Breast epithelium (tissue), 4 donors: ENCODE measurements around the gene TESMIN. TPM values are rescaled to one million over a fixed set of nuclear protein-coding genes. Genes with fewer than 3 reads are reported as not detected.

Experiments used
- DNase-seq, 2 donors: peaks; one replicate each; pipeline ENCODE4 v3.0.0-alpha.2; 2019; ENCODE audit warnings: low spot score in 2 of 2
- H3K27ac ChIP-seq, 2 donors: fragments of 200-600 bp; sonication (generic) in 1 of 2; one replicate each; pipeline ENCODE4 v1.5.1; 2016 to 2019; ENCODE audit warnings: mild to moderate bottlenecking in 1 of 2
- H3K27me3 ChIP-seq, 2 donors: fragments of 200-600 bp; sonication (generic) in 1 of 2; one replicate each; pipeline versions ENCODE4 v1.5.1 to v1.6.0; 2017 to 2019; ENCODE audit warnings: control low read depth in 1 of 2, mild to moderate bottlenecking in 1 of 2
- H3K36me3 ChIP-seq: fragments of 200-600 bp; one replicate; pipeline ENCODE4 v1.5.1; 2019
- H3K4me1 ChIP-seq, 2 donors: fragments of 200-600 bp; sonication (generic); one replicate each; pipeline ENCODE4 v1.5.1; 2016 to 2019; ENCODE audit warnings: control low read depth in 1 of 2
- H3K4me3 ChIP-seq, 3 donors: fragments of 200-600 bp; sonication (generic); 1 replicate in 2 of 3; 2 replicates in 1 of 3; pipeline ENCODE4 v1.5.1; 2016 to 2019; ENCODE audit warnings: mild to moderate bottlenecking in 3 of 3, moderate library complexity in 2 of 3
- H3K9me3 ChIP-seq, 2 donors: fragments of 200-600 bp; sonication (generic) in 1 of 2; one replicate each; pipeline ENCODE4 v1.5.1; 2016 to 2019; ENCODE audit warnings: control low read depth in 1 of 2
- POLR2A ChIP-seq: fragments of 450-650 bp; IDR thresholded peaks from one replicate; pipeline ENCODE4 v1.6.1; 2016; ENCODE audit warnings: antibody characterized with exemption, mild to moderate bottlenecking, moderate library complexity
- POLR2AphosphoS5 ChIP-seq, 3 donors: sonication (generic); formaldehyde crosslinking; IDR thresholded peaks; one replicate each; pipeline ENCODE4 v1.6.1; 2017; ENCODE audit warnings: antibody characterized with exemption in 3 of 3
- intact Hi-C: fragments of 100-400 bp; cut with DNase I; formaldehyde crosslinking; loops from one replicate; pipeline ENCODE4 v1.15.1; 2023; ENCODE audit warnings: low total_unique reads
- total RNA-seq, 3 donors: library from RNA; depleted of rRNA; stranded (reverse); fragments of >200 nt; gene quantifications; one replicate each; pipeline ENCODE4 v1.1.0, GENCODE V29; 2016
- TF ChIP-seq, protein P1 (sequence below), 3 donors: fragments of 450-650 bp; IDR thresholded peaks; one replicate each; pipeline ENCODE4 v1.5.1; 2016 to 2017; ENCODE audit warnings: antibody characterized with exemption in 3 of 3, mild to moderate bottlenecking in 3 of 3, moderate library complexity in 3 of 3

TESMIN gene
- total RNA-seq, 3 donors from 2014 or later, result 0.48 to 9.8 (median 6.9) TPM

DNA sequence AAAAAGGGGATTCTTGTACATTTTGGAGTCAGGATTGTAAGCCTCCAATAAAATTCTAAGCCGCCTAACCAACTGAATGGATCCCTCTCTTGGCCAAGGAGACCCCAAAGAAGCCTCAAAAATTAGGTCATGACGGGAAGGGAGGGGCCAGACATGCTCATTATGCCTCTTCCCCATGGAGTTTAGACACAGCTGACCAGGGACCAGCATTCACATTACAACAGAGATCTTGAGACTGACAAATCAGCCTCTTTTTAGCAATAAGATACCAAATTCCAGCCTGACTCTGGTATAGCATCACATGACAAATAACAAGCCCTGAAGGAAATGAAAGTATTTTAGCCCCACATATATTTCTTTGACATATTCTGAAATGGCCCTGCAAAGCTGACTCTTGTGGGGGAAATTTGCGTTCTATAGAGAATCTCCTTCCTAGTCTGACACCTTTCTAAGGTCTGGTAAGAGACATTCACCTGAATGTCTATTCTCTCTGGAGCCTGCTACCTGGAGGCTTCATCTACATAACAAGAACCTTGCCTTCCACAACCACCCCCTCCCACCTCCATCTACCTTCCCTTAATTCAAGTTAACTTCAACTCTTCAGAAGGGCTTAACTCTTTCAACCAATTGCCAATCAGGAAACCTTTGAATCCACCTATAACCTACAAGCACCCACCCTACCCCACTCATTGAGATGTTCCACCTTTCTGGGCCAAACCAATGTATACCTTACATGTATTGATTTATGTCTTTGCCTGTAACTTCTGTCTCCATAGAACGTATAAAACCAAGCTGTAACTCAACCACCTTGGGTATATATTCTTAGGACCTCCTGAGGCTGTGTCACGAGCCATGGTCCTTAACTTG, 56.7 kb downstream of the TESMIN start:
- H3K4me1 ChIP-seq, result no peaks in the 10 kb centered on the region
- no peaks in the 10 kb centered on the region for H3K36me3 ChIP-seq
- peaks cover 6 to 10% of the 10 kb centered on the region in 2 donors for H3K9me3 ChIP-seq
- DNase-seq, result no peak
- no peak overlapping the region for H3K4me3 ChIP-seq
- TF ChIP-seq POLR2AphosphoS5 (IDR thresholded peaks at IDR 0.05), result no peak
- TF ChIP-seq, protein P1, sequence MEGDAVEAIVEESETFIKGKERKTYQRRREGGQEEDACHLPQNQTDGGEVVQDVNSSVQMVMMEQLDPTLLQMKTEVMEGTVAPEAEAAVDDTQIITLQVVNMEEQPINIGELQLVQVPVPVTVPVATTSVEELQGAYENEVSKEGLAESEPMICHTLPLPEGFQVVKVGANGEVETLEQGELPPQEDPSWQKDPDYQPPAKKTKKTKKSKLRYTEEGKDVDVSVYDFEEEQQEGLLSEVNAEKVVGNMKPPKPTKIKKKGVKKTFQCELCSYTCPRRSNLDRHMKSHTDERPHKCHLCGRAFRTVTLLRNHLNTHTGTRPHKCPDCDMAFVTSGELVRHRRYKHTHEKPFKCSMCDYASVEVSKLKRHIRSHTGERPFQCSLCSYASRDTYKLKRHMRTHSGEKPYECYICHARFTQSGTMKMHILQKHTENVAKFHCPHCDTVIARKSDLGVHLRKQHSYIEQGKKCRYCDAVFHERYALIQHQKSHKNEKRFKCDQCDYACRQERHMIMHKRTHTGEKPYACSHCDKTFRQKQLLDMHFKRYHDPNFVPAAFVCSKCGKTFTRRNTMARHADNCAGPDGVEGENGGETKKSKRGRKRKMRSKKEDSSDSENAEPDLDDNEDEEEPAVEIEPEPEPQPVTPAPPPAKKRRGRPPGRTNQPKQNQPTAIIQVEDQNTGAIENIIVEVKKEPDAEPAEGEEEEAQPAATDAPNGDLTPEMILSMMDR (IDR thresholded peaks at IDR 0.05), result no peak
- intact Hi-C loops, result no loop called here
- no peak overlapping the region for H3K27ac ChIP-seq
- no peaks in the 10 kb centered on the region for H3K27me3 ChIP-seq

DNA sequence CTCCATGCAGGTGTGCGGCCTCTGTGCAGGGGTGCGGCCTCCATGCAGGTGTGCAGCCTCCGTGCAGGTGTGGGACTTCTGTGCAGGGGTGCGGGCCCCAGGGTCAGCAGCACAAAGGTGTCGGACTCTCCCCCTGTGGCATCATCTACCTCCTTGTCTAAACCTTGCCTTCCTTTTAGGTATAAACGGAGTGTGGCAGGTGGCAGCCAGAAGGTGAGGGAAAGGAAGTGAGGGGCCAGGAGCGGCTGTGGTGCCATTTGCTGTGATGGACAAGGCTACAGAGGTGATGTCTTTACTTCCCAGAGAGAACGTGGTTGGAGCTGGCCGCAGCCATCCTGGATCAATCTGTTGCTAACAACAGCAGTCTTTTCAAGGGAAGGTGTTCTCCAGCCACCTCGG, 57.8 kb downstream of the TESMIN start:
- Histone ChIP-seq H3K36me3 (no peaks in the 10 kb centered on the region), H3K27ac (no peak overlapping the region), H3K27me3 (no peaks in the 10 kb centered on the region), H3K4me3 (no peak overlapping the region), H3K4me1 (no peaks in the 10 kb centered on the region), H3K9me3 (peaks cover 0 to 10% of the 10 kb centered on the region in 2 donors)
- TF ChIP-seq, protein P1 (IDR thresholded peaks at IDR 0.05), result no peak
- no peak for TF ChIP-seq POLR2A
- no peak for DNase-seq
- intact Hi-C loops, result no loop called here

DNA sequence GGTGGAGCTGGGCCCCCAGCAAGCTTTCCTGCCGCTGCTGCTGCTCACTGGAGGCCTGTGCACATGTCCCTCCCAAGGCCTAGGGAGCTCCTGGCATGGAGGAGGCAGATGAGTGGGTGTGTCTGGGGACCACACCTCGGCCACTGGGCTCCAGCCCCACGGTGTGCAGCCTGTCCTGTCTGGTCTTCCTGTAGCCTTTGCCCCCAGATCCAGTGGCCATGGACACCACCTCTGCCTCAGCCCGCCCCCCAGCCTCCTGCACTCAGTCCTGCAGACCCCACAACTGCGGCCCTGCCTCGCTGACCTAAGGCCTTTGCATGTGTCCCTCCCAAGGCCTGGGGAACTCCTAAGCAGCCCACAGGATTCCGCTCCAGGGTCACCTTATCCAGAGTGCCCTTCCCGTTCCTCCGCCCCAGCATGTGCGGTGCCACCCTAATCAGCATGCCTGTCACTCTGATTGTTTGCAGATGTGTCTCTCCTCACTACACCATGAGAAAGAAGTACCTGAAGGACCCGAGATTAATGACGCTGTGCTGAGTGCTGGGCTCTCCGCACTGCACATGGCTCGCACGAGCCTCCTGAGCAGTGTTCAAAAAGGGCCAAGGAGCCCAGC, 58.3 kb downstream of the TESMIN start:
- no peak for DNase-seq

DNA sequence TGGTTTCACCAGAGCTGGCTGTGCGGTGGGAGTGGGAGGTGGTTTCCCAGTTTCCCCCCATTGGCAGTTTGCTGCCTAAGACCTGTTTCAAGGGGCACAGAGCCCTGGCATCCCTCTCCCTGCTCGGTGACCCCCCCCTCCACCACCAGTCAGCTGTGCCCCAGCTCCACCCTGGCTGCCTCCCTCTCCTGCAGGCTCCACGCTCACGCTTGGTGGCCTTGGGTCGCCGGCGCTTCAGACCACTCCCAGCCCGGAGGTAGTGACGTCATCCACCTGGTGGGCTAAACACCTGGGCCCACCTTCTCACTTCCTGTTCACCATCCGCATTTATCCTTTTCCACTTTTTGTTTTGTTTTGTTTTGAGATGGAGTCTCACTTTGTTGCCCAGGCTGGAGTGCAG, 59.2 kb downstream of the TESMIN start:
- TF ChIP-seq POLR2A (no peak), POLR2AphosphoS5 (IDR thresholded peaks at IDR 0.05) (no peak)
- TF ChIP-seq, protein P1 (IDR thresholded peaks at IDR 0.05), result no peak
- intact Hi-C loops, result no loop called here
- H3K4me3 ChIP-seq, result no peak overlapping the region
- no peak overlapping the region for H3K27ac ChIP-seq
- H3K9me3 ChIP-seq, result peaks cover 0 to 5% of the 10 kb centered on the region in 2 donors
- no peaks in the 10 kb centered on the region for H3K4me1 ChIP-seq
- no peaks in the 10 kb centered on the region for H3K27me3 ChIP-seq
- no peaks in the 10 kb centered on the region for H3K36me3 ChIP-seq
- DNase-seq, result no peak

More for the DNA sequence above, 58.3 kb downstream of the TESMIN start:
- intact Hi-C loops, result no loop called here
- Histone ChIP-seq H3K4me1 (no peaks in the 10 kb centered on the region), H3K27me3 (no peaks in the 10 kb centered on the region), H3K36me3 (no peaks in the 10 kb centered on the region), H3K4me3 (no peak overlapping the region), H3K27ac (no peak overlapping the region), H3K9me3 (peaks cover 0 to 7% of the 10 kb centered on the region in 2 donors)
- TF ChIP-seq POLR2A (no peak), POLR2AphosphoS5 (IDR thresholded peaks at IDR 0.05) (no peak)
- TF ChIP-seq, protein P1 (IDR thresholded peaks at IDR 0.05), result no peak

DNA sequence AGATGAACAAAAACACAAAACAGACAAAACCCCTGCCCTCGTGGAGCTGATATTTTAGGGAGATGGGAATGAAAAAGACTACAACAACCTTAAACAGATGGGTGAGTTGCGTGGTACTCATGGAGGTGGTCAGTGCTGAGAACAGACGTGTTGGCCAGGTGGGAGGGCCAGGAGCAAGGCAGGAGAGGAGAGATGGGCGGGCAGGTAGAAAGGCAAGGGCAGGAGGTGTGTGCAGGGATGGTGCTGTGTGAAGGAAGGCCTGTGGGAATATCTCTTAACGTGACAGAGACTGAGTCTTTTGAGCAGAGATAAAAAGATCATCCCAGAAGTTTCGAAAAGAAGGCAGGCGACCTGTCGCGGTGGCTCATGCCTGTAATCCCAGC, 59.9 kb downstream of the TESMIN start:
- Histone ChIP-seq H3K36me3 (no peaks in the 10 kb centered on the region), H3K27ac (no peak overlapping the region), H3K27me3 (no peaks in the 10 kb centered on the region), H3K9me3 (peaks cover 0 to 5% of the 10 kb centered on the region in 2 donors), H3K4me3 (no peak overlapping the region), H3K4me1 (no peaks in the 10 kb centered on the region)
- no peak for DNase-seq
- intact Hi-C loops, result no loop called here
- TF ChIP-seq POLR2AphosphoS5 (IDR thresholded peaks at IDR 0.05), result no peak
- TF ChIP-seq, protein P1 (IDR thresholded peaks at IDR 0.05), result no peak
- TF ChIP-seq POLR2A, result no peak
